ENCODE results near the gene ZSCAN22. TPM values are rescaled to one million over a fixed set of nuclear protein-coding genes. Genes with fewer than 3 reads are reported as not detected.

ZSCAN22 gene
- total RNA-seq: 1 to 10 TPM; 2.0 to 3.7 (median 2.8) TPM

DNA sequence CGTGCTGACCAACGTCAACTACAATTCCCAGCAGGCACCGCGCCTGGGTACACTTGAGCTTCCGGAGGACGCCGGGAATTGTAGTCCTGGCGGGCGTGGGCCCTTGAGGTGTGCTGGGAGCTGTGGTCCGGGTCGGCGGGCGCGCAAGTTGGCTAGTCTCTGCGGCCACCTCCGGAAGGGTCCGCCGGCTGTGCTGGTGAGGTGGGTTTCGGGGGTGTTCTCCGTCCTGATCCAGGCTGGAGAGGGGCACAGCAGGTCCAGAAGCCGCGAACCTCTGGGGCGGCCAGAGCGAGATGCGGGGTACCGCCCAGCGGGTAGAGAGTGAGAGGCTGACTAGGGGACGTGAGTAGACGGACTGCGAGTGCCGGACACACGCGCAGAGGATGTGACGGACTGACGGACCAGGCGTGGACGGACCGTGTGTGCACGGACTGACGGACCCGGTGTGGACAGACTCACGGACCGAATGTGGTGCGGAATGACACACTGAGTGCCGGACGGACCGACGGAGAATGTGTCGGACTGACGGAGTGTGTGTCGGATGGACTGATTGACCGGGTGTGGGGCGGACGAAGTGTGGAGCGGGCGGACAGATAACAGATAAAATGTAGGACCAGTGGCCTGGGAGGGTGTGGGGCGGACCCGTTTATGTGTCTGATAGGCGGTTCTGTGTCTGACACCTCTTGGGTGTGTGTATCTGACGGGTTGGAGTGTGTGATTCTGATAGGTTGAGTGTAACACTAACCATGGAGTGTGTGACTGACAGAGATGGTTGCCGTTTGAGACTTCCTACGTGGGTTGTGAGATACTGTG is at the start of gene ZSCAN22:
ZSCAN22 (plus strand) TSS at position 81 of the 813 bp plus-strand sequence. CDS start 7,809 bp downstream, outside the sequence.
- TF ChIP-seq, protein P1, sequence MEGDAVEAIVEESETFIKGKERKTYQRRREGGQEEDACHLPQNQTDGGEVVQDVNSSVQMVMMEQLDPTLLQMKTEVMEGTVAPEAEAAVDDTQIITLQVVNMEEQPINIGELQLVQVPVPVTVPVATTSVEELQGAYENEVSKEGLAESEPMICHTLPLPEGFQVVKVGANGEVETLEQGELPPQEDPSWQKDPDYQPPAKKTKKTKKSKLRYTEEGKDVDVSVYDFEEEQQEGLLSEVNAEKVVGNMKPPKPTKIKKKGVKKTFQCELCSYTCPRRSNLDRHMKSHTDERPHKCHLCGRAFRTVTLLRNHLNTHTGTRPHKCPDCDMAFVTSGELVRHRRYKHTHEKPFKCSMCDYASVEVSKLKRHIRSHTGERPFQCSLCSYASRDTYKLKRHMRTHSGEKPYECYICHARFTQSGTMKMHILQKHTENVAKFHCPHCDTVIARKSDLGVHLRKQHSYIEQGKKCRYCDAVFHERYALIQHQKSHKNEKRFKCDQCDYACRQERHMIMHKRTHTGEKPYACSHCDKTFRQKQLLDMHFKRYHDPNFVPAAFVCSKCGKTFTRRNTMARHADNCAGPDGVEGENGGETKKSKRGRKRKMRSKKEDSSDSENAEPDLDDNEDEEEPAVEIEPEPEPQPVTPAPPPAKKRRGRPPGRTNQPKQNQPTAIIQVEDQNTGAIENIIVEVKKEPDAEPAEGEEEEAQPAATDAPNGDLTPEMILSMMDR (IDR thresholded peaks at IDR 0.05): no peak
- peak; percentile 99 for ATAC-seq (ENCODE audit: low FRiP score)
- DNase-seq (ENCODE audit: low spot score): peak; percentile 97

DNA sequence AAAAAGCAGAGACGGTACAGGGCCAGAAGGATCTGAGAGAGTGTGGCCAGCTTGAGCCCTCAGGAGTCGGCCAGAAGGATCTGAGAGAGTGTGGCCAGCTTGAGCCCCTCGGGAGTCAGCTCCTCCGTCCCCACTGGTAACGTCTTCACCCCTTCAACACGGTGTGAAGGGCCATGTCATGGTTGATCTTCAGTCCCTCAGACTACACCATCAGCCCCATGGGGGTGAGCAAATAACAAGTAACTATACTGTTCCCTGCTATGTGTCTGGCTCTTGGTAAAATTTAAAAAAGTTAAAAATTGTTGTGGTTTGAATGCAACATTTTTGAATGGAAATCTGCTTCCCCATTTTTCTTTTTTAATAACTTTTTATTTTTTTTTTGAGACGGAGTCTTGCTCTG is 49.6 kb upstream of the ZSCAN22 start:
- DNase-seq (ENCODE audit: low spot score): no peak
- no peak for ATAC-seq (ENCODE audit: low FRiP score)
- TF ChIP-seq, protein P1 (IDR thresholded peaks at IDR 0.05): no peak

DNA sequence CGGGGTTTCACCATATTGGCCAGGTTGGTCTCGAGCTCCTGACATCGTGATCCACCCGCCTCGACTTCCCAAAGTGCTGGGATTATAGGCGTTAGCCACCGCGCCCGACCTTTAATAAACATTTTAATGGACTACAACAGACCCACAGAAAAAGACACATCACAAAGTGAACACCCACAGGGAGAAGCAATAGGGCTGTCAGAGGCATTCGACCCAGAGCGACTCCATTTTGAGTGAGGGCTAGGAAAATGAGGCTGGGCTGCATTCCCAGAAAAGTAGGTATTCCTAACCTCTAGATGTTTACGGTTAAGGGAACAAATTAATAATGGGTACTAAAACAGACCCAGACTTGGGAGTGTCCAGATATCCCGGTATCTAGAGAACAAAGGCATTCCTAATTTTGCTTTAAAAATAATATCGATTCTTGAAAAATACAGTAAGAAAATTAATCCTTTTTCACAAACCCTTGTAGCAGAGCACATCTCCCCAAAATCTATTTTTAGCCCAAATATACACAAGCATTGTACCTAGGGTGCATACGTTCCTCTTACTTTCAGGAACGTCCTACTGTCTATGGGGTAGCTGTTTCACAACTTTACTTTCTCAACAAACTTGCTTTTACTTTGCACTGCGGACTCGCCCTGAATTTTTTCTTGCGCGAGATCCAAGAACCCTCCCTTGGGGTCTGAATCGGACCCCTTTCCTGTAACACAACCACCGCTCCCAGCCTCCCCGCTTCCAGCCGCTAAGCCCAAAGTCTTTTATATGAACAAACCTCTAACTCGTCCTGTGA is 48.9 kb upstream of the ZSCAN22 start:
- TF ChIP-seq, protein P1 (IDR thresholded peaks at IDR 0.05): no peak
- no peak for DNase-seq (ENCODE audit: low spot score)

DNA sequence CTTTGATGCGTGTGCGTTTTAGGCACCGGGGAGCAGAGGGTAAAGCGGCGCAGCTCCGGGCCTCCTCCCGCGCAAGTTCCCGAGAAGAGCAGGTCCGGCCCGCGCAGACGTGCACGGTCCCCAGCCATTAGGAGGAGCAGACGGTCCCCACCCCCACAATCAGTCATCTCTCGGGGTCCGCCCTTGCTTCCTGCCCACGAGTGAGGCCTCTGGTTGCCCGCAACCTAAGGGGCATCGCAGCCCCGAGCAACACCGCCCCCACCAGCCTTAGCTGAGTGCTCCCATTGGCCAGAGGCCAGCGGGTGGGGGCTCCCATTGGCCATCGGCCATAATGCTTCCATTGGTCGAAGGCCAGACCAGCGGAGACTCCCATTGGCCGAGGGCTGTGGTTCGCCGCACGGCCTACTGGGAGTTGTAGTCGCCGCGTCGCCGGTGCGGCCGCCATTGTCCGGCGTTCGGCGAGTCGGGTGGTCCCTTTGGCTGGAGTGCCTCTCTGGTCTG is 48.2 kb upstream of the ZSCAN22 start, which contains the start of gene ZNF8:
ZNF8 (plus strand) TSS at position 415 of the 501 bp plus-strand sequence. CDS start 127 bp downstream, outside the sequence.
- ATAC-seq (ENCODE audit: low FRiP score) (peak; percentile 99), DNase-seq (ENCODE audit: low spot score) (peak; percentile 92)
- TF ChIP-seq, protein P1 (IDR thresholded peaks at IDR 0.05): no peak

More for the DNA sequence above, 48.9 kb upstream of the ZSCAN22 start:
- peak; percentile 11 for ATAC-seq (ENCODE audit: low FRiP score)

DNA sequence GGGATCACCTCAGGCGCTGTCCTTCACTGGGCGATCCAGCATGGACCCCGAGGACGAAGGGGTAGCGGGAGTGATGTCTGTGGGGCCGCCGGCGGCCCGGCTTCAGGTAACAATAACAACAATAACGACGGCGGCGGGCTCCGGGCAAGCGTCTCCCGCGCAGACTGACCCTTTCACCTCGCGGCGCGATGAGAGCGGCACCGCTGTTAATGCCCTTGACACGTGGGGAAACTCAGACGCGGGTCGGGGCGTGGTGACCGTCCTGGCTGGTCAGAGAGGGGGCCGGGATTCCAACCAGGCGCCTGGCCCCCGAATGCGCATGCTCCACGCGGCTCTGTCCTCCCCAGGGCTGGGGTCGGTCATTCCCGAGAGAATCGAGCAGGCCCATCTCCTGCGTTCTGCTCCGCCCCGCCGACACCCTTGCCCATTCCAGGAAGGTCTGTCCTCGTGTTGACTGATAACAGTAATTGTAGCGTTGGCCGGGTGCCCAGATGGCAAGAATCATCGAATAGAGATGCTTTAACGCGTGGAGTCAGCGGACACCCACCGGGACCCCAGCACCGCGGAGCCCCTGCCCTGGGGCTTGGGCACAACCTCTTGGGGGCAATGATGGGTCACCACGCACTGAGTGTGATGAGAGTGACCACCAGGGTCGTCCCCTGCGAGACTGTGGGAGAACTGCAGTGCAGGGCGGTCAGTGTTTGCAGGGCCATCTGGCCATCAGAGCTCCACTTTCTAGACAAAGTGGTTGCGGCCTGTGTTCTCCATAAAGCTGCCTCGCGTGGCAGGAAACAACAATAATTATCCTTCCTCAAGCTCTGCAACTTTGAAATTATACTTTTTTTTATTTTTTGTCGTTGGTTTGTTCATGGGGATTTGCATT is 47.5 kb upstream of the ZSCAN22 start:
- TF ChIP-seq, protein P1 (IDR thresholded peaks at IDR 0.05): no peak
- peak; percentile 81 for DNase-seq (ENCODE audit: low spot score)
- peak; percentile 43 for ATAC-seq (ENCODE audit: low FRiP score)

DNA sequence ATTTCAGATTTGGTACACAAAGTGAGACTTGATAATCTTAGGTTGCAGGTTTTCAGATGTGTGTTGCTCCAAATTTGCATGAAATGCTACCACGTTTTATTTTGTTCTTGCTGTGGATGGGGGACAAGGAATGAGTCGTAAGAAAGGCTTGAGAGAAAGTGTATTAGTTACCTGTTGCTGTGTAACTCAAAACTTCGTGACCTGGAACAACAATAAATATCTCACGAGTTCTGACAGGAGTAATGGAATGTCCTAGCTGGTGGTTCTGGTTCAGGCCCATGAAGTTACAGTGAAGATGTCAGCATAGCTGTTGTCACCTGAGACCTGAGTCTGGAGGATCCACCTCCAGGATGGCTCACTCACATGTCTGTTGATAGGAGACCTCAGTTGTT is 46.9 kb upstream of the ZSCAN22 start:
- no peak for DNase-seq (ENCODE audit: low spot score)
- no peak for ATAC-seq (ENCODE audit: low FRiP score)
- TF ChIP-seq, protein P1 (IDR thresholded peaks at IDR 0.05): no peak

Measured in omental fat pad (tissue), 4 donors.